GM19397 (cell line): ENCODE measurements around the gene PLXNB3.
A peak's percentile ranks its signal among the peaks of the same experiment; 100 is the strongest.

Source experiments
- ATAC-seq: cut with Tn5 transposase; IDR thresholded peaks from one replicate; pipeline ENCODE4 v1.9.1; 2021; ENCODE audit warnings: mild to moderate bottlenecking, moderate library complexity; ENCODE audit not compliant: unreplicated experiment

The PLXNB3 gene

DNA sequence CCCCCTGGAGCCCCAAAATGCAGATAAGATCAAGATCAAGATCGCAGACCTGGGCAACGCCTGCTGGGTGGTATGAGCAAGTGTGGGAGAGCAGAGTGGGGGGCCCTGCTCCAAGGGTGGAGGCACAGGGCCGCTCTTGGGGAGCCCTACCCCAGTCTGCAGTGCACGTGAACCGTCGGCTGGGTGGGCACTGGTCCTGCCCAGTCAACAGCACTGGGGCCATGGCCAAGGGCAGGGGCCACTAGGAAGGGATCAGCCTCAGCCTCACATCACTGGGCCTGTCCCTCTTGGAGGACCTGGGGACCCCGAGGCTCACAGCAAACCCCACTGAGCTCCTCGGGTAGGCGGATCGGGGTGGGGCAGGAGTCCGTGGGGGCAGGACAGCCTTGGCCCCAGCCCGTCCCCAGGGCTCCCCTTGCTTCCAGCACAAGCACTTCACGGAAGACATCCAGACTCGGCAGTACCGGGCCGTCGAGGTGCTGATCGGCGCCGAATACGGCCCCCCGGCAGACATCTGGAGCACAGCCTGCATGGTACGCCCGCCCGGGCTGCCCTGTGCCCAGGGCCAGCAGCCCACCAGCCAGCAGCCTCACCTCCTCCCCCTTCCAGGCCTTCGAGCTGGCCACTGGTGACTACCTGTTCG lies 20.4 kb downstream of the PLXNB3 start:
- ATAC-seq = no peak

GRCh38 chrX:153786669-153787068 lies 22.6 kb downstream of the PLXNB3 start:
- no peak for ATAC-seq

- no peak for ATAC-seq
Observed at GRCh38 chrX:153789654-153790053, 25.6 kb downstream of the PLXNB3 start.

DNA sequence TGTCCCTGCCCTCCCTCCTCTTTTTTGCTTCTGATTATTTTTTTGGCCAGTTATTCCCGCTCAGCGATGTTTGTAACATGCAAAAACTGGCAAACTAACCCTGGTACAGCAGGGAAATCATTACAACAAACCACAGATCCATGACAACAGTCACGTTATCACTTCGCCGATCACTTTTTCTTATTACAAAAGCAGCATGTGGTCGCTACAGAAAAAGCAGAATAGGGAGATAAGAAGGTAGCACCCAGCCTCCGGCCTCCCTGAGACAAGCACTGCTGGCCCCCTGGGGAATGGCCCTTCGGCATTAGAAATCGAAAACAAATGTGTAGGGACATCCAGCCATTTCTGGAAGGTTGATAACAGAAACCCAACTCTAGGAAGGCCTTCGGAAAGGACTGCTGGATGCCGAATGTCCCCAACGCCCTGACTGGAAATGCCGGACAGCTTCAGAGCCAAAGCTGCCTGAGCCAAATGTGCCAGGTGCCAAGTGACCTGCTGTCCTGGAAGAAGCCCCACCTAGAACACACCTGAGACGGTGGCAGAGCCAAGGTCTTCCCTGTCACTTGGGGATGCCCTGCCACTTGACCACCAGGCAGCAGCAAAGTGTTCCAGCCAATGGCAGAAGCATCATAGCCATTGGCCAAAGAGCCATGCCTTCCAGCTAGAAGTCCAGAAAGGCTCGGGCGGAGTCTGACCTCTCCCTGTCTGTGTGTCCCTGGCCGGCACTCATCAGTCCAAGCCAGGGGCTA lies 27.2 kb downstream of the PLXNB3 start:
- ATAC-seq = no peak

GRCh38 chrX:153792368-153792767 lies 28.3 kb downstream of the PLXNB3 start:
- ATAC-seq = no peak

DNA sequence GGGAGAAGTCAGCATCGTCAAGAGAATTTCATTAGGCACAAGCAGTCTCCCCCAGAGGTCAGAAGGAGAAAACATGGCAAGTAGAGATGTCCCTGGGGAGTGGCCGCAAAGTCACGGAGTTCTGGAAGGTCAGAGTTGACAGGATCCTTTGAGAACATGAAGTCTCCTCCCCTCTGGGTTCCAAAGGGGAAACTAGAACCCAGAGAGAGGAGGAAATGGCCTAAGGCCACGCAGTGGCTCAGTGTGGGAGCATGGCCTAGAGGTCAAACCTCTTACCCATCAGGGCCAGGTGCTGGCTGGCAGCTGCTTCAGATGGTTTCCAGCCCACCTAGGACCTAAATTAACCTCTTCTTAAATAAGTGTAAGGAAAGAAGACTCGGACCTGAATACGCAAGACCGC lies 29.2 kb downstream of the PLXNB3 start:
- no peak for ATAC-seq

- peak; percentile 90 for ATAC-seq
Observed at GRCh38 chrX:153794018-153794896, 30.2 kb downstream of the PLXNB3 start, which contains the start of the genes IDH3G and SSR4. IDH3G (minus strand) TSS chrX:153794375; CDS start chrX:153794326, 49 bp downstream. SSR4 (plus strand) TSS chrX:153794668; CDS start chrX:153794688, 20 bp downstream.

DNA sequence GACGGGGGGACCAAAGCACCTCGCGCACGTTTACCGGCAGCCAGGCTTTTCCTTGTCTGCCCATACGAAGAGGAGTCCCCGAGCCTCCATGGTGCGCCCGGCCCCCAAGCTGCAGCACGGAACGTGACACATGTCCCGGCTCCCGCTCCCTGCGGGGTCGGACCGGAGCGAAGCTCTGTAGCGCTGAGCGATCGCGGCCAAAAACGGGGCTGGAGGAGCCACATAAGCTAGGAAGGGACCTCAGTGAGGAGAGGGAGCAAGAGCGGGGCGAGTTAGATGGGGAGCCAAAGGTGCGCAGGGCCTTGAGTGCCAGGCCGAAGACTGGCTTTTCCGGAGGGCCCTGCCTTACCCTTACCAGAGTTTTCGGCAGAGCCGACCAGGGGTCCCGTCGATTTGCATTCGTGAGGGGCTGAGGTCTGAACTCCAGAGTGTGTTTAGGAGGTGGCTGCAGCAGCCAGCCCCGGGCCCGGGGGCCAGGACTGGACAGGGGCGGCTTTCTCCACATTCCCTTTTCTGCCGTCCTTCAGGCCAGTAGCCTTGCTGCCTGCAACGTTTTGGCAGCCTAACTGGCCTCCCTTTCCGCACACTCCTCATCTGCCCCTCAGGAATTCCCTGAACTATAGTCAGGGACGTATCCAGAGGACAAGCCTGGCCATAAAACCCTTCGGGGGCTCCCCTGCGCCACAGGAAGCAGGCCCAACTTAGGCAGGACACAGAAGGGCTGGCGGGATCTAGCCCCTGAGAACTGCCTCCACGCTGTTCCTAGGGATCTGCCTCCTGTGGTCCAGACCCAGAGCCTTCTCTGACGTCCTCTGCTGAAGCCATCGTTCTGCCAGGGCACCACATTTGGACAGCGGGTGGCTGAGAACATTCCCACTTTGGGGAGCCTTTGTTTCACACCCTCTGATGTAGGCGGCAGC lies 31.1 kb downstream of the PLXNB3 start:
- no peak for ATAC-seq

- ATAC-seq = no peak
Observed at GRCh38 chrX:153797415-153798015, 33.5 kb downstream of the PLXNB3 start.

- no peak for ATAC-seq
Observed at GRCh38 chrX:153799326-153799725, 35.3 kb downstream of the PLXNB3 start.

- ATAC-seq = no peak
Observed at GRCh38 chrX:153800177-153800722, 36.2 kb downstream of the PLXNB3 start.

GRCh38 chrX:153800746-153801145 lies 36.7 kb downstream of the PLXNB3 start:
- ATAC-seq = no peak

- ATAC-seq = no peak
Observed at GRCh38 chrX:153801669-153802068, 37.6 kb downstream of the PLXNB3 start.

DNA sequence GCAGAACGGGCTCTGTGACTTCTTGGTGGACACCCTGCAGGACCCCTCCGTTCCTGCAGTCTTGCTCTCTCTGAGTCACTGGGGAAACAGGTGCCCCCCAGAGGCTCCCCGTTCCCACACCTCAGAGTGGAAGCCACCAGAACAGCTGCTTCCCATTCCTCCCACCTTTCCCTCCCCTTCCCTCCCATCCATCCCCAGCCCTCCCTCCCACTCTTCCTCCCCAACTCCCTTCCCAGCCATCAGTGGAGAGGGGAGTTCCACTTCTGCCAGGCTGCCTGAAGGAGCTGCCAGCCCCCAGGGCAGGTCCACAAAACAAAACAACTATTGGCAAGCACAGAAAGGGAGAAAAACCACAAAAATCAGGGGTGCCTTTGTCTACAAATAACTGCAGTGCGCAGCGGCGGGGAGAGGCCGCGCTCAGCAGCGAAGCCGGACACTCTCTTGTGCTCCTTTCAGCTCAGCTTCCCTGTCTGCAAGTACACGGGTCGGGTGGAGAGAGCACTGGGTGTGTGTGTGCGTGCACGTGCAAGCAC lies 38.5 kb downstream of the PLXNB3 start:
- ATAC-seq = no peak

- ATAC-seq = no peak
Observed at GRCh38 chrX:153803211-153804099, 39.4 kb downstream of the PLXNB3 start.

GRCh38 chrX:153804100-153804595 lies 40.1 kb downstream of the PLXNB3 start:
- ATAC-seq = no peak

- ATAC-seq = no peak
Observed at GRCh38 chrX:153804621-153805020, 40.6 kb downstream of the PLXNB3 start.

DNA sequence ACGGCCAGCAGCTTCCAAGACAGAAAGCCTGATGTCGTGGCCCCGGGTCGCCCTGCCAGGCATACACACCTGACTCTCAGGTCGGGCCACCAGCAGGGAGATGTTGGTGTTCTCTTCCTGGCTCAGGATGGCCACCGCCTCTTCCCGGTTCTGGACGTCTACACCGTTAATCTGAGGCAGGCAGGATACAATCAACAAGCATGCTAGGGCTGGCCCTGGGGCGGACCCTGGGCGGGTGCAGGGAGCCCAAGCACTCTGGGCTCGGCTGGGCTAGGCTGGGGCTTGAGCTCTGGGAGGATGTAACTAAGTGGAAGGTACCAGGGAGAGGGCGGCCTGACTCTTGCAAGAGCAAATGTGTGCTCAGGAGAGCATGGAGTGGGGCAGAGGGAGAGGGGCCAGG lies 41.4 kb downstream of the PLXNB3 start:
- ATAC-seq = no peak
